ENCODE results near the gene SIKE1.
A peak's percentile ranks its signal among the peaks of the same experiment; 100 is the strongest.
"Not testable (repeated sequence)": the region's sequence is repeated elsewhere in the genome, so short reads cannot be mapped to it uniquely, and the experiment has no call there.

The SIKE1 gene

GRCh38 chr1:114780344-114781226 lies at the start of gene SIKE1:
SIKE1 (minus strand) TSS chr1:114780685; CDS start chr1:114780607, 78 bp downstream.
- DNase-seq, result peak; percentile 94

DNA sequence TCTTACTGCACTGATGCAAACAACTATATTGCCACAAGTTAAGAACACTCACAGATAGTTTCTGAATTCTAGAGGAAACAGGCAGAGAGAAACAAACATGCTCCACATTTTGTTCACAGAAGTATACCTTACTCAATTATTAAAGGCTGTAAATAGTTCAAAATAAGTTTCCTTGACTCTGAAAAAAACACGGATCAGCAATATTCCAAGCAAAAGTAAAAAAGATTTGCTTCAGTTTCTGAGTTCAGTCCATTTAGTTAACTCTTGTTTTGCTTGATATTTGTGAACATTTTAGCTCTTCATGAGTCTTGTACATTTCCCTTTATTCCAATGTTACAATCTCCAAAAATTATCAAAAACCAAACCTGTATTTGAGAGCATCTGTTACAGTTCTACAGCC lies 49.6 kb upstream of the SIKE1 start:
- not testable (repeated sequence) for DNase-seq

DNA sequence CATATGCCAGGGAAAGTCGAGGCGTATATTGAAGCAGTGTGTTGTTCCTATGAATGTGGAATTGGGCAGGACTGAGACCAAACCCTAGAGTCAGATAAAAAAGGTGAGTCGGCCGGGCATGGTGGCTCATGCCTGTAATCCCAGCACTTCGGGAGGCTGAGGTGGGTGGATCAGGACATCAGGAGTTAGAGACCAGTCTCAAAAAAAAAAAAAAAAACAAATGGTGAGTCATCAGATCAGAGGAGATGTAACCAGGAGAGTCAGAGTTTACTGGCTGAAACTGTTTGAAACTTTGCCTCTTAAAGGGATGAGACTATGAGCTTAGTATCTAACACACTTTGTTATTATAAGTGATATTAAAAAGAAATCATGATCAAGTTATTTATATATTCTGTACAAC lies 47.8 kb upstream of the SIKE1 start:
- no peak for DNase-seq

- no peak for DNase-seq
These were observed 41.5 kb upstream of the SIKE1 start for GRCh38 chr1:114821978-114822377.

DNA sequence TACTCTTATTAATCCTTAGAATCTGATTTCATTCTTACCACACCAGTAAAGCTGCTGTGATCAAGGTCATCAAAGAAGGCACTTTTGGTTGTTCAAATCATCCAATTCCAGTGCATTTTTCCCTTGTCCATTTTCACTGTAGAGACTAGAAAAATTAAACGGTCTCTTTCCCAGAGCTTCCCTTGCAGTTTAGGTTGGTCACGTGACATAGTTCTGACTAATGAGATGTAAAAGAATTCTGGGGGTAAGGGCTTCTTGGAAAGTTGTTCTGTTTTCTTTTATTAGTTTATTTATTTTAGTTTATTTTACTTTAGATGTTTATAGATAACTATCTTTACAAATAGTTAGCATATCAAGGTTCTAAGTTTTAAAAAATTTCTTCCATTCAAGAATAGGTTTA lies 39.9 kb upstream of the SIKE1 start:
- no peak for DNase-seq

DNA sequence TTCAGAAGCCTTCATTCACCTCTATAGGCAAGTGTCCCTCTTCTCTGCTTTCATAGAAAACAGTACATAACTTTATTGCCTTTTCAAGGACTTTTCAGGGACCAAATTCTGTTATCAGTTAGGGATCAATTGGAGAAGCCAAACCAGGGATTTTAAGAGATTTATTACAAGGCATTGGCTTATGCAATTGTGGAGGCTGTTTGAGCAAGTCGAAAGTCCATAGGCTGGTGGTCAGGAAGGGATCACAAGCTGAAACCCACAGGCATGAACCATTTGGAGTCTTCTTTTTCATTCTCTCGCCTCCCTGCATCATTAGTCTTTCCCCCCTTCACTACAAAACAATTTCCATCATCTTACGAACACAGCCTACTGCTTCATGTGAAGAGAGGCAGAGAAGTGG lies 39.4 kb upstream of the SIKE1 start:
- DNase-seq, result no peak

DNA sequence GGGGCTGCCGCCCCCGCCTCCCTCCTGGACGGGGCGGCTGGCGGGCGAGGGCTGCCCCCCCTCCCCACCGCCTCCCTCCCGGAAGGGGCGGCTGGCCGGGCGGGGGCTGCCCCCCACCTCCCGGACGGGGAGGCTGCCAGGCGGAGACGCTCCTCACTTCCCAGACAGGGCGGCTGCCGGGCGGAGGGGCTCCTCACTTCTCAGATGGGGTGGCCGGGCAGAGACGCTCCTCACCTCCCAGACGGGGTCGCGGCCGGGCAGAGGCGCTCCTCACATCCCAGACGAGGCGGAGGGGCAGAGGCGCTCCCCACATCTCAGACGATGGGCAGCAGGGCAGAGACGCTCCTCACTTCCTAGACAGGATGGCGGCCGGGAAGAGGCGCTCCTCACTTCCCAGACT lies 24.0 kb upstream of the SIKE1 start:
- not testable (repeated sequence) for DNase-seq

DNA sequence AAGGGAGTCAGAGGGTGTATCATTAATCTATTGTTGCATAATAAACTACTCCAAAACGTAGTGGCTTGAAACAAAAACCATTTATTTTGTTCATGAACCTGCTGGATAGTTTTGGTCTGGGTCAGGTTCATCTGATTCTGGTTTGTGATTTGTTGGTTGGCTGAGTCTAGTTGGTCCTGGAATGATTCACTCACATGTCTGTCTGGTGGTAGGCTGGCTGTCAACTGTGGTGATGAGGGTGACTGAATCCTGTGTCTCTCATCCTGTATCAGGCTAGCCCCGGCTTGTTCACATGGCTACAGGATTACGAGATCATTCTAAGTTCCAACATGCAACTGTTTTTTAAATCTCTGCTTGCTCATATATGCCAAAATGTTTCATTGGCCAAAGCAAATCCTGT lies 22.5 kb upstream of the SIKE1 start:
- DNase-seq, result no peak

GRCh38 chr1:114794038-114794437 lies 13.6 kb upstream of the SIKE1 start:
- no peak for DNase-seq

DNA sequence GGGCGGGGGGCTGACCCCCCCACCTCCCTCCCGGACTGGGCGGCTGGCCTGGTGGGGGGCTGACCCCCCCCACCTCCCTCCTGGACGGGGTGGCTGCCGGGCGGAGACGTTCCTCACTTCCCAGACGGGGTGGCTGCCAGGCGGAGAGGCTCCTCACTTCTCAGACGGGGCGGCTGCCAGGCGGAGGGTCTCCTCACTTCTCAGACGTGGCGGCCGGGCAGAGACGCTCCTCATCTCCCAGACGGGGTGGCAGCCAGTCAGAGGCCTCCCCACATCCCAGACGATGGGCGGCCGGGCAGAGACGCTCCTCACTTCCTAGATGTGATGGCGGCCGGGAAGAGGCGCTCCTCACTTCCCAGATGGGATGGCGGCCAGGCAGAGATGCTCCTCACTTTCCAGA lies 10.1 kb upstream of the SIKE1 start:
- DNase-seq, result not testable (repeated sequence)

GRCh38 chr1:114786440-114786839 lies 6.0 kb upstream of the SIKE1 start:
- not testable (repeated sequence) for DNase-seq

- DNase-seq, result no peak
These were observed 2.0 kb upstream of the SIKE1 start for GRCh38 chr1:114782476-114782875.

DNA sequence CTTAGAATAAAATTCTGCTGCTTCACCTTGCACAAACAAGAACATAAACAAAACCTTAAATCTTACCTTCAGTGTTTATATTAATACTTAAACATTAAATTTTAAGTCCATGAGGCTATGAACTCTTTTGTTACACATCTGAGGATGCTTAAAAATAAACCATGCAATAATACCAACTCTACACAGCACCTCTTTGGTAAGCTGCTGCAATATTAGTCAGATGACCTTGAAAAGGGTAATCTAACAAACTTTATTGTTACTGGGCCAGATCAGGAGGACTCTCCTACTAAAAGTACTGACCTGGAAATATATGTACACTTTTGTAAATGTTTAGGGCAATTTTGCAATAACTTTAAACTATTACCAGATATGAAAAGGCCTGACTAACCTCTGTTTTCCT lies 763 bp downstream of the SIKE1 start:
- DNase-seq, result no peak

DNA sequence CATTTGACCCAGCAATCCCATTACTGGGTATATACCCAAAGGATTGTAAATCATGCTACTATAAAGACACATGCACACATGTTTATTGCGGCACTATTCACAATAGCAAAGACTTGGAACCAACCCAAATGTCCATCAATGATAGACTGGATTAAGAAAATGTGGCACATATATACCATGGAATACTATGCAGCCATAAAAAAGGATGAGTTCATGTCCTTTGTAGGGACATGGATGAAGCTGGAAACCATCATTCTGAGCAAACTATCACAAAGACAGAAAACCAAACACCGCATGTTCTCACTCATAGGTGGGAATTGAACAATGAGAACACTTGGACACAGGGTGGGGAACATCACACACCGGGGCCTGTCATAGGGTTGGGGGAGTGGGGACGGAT lies 3.8 kb downstream of the SIKE1 start:
- DNase-seq, result not testable (repeated sequence)

GRCh38 chr1:114771992-114772391 lies 8.5 kb downstream of the SIKE1 start:
- no peak for DNase-seq

DNA sequence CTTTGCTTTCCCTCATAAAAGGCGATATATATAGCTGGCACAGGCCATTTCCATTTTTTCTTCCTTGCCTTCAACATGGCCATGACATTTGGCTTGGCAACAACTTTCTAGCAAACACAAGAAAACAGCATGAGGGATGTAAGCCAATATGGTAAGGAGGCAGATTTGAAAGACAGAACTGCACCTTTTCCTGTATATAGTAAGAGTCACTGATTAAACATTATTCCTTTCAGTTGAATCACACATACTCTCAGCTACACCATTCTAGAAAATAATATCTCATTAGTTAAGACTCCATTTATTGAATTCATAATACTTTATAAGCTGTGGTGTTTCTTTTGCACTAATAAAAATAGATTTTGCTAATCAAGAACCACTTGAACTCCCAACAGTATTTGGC lies 9.5 kb downstream of the SIKE1 start:
- DNase-seq, result no peak

- DNase-seq, result no peak
These were observed 15.8 kb downstream of the SIKE1 start for GRCh38 chr1:114764689-114765088.

- no peak for DNase-seq
These were observed 22.1 kb downstream of the SIKE1 start for GRCh38 chr1:114758256-114758832.

- peak; percentile 97 for DNase-seq
These were observed 22.8 kb downstream of the SIKE1 start, which contains the start of gene CSDE1 for GRCh38 chr1:114757455-114758255. CSDE1 (minus strand) TSS chr1:114757984; CDS start chr1:114739890, 18,094 bp downstream.

- DNase-seq, result no peak
These were observed 23.5 kb downstream of the SIKE1 start for GRCh38 chr1:114756949-114757454.

DNA sequence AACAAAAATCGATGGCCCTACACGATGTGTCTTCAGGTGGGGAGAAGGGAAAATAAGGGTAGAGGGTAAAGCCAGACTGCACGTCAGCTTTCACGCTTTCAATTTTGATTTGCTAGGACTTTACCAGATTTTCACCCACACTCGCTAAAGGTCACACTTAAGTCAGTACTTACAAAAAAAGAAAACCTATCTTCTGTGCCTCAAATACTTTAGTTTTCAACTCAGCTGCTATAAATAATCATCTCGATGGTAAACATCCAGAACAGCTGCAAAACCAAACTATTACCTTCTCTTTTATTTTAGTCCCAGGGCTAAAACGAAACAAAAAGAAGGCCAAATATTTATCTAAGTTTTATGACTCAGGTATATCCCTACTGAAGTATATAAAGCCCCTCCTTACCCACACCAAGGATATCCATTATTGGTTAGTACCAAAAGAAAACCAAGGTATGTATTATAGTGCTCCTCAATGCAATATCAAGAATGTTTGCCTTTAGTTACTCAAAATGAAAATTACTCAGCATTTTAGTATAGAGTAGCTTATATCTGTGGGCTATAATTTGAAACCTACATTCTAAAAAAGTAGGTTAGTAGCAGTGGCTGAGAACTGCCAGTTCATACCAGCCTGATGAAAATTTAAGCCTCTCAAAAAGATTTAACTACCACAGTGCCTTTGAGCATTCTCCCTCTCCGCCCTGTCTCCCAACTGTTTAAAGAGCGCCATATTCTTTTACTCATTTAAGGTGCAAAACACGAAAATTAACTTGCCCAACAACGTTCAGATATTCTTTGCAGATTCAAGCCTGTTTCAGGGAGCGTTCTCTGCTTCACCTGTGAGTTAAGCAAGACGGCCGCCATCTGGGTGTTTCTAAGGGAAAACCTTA lies 24.2 kb downstream of the SIKE1 start:
- no peak for DNase-seq

Data from activated naive CD4-positive, alpha-beta T cell treated with Interleukin-2 at 50 U/mL for 16 hours (primary cell).